Measurements from ENCODE around the gene AK9. TPM values are rescaled to one million over a fixed set of nuclear protein-coding genes. Genes with fewer than 3 reads are reported as not detected.

Gene AK9
- total RNA-seq, 1 experiment from 2014 or later = 3.5 TPM

- Histone ChIP-seq H3K4me1 (ENCODE audit: control insufficient read depth in 1 of 2, insufficient read depth in 2 of 2, low read length in 2 of 2) (peaks cover 9 to 24% of the 10 kb centered on the region in 2 experiments), H3K79me2 (ENCODE audit: insufficient read depth, low read length) (peaks cover 14% of the 10 kb centered on the region), H3K36me3 (ENCODE audit: control insufficient read depth in 1 of 2, insufficient read depth in 2 of 2, low read length in 2 of 2) (peaks cover 0 to 6% of the 10 kb centered on the region in 2 experiments; a peak in 2 of 4 replicates), H3K9me3 (ENCODE audit: control insufficient read depth in 1 of 2, insufficient read depth in 1 of 2, low read depth in 1 of 2, low read length in 2 of 2) (no peaks in the 10 kb centered on the region), H4K20me1 (ENCODE audit: insufficient read depth) (no peaks in the 10 kb centered on the region), H2AFZ (ENCODE audit: low read depth, low read length, poor library complexity, severe bottlenecking) (no peak overlapping the region), H3K27me3 (ENCODE audit: insufficient read depth, low read length) (no peaks in the 10 kb centered on the region), H3K9me2 (ENCODE audit: insufficient read depth) (no peaks in the 10 kb centered on the region), H3K4me3 (replicated peaks in 1 of 2; ENCODE audit: low read depth in 1 of 2, low read length in 2 of 2) (no peak overlapping the region), H3K9ac (ENCODE audit: low read length) (no peak overlapping the region), H3K4me2 (ENCODE audit: low read length) (no peak overlapping the region), H3K27ac (ENCODE audit: low read depth, low read length) (no peak overlapping the region)
- ChIA-PET RAD21 (ENCODE audit: low non-redundant PET in 1 of 2, low total read pairs in 2 of 2, uncharacterized antibody in 2 of 2, unreplicated experiment in 2 of 2) (no interaction called here), CTCF (no interaction called here), POLR2A (interaction anchor here (0.6 kb wide), 2 partner anchors 24 to 30 kb away, joined by 3 to 7 read pairs; no protein-coding TSS in a partner anchor)
- BruUV-seq (replicated peaks) = no TSS peak
- ATAC-seq = no peak
- no peak for TF ChIP-seq RAD21 (IDR thresholded peaks at IDR 0.05; ENCODE audit: low read depth)
- no peak for TF ChIP-seq ZFX (IDR thresholded peaks at IDR 0.05)
- no peak for TF ChIP-seq SIN3A (IDR thresholded peaks at IDR 0.05; ENCODE audit: low read depth)
- TF ChIP-seq MAX (IDR thresholded peaks at IDR 0.05) = no peak
- no peak for TF ChIP-seq POLR2A (IDR thresholded peaks at IDR 0.05; ENCODE audit: borderline replicate concordance, extremely low read depth, insufficient read depth, insufficient read length)
- no peak for TF ChIP-seq ZNF274 (IDR thresholded peaks at IDR 0.05; ENCODE audit: low read depth, low read length)
- TF ChIP-seq TCF7L2 (IDR thresholded peaks at IDR 0.05; ENCODE audit: borderline replicate concordance, extremely low read depth, insufficient read depth, insufficient read length) = no peak
- no peak for TF ChIP-seq REST (IDR thresholded peaks at IDR 0.05; ENCODE audit: low read depth)
- no peak for TF ChIP-seq CEBPB (IDR thresholded peaks at IDR 0.05; ENCODE audit: low read depth)
- TF ChIP-seq SRF (IDR thresholded peaks at IDR 0.05; ENCODE audit: low read depth) = no peak
- no peak for TF ChIP-seq CTCF (IDR thresholded peaks at IDR 0.05 in 2 of 3, conservative IDR thresholded peaks at IDR 0.05 in 1 of 3; ENCODE audit: borderline replicate concordance in 1 of 3, insufficient read depth in 1 of 3, low read depth in 2 of 3, low read length in 2 of 3)
- TF ChIP-seq POLR2AphosphoS5 (IDR thresholded peaks at IDR 0.05; ENCODE audit: low read depth, low read length) = no peak
- TF ChIP-seq EZH2phosphoT487 (IDR thresholded peaks at IDR 0.05; ENCODE audit: borderline replicate concordance) = no peak
- TF ChIP-seq EGR1 (IDR thresholded peaks at IDR 0.05; ENCODE audit: low read depth) = no peak
- TF ChIP-seq CBX3 (IDR thresholded peaks at IDR 0.05; ENCODE audit: low read depth) = no peak
- no peak for TF ChIP-seq ELF1 (IDR thresholded peaks at IDR 0.05; ENCODE audit: borderline replicate concordance, low read depth)
- no peak for TF ChIP-seq EZH2 (IDR thresholded peaks at IDR 0.05)
- DNase-seq (ENCODE audit: low read depth, low spot score) = no peak
- intact Hi-C loops (cut with micrococcal nuclease) = loop anchor here (5.0 kb wide), 1 partner anchor 256 kb away; no protein-coding TSS in a partner anchor
These were observed 247.5 kb downstream of the AK9 start for GRCh38 chr6:109443425-109443950.
